ENCODE data around the gene TRPM2. TPM values are rescaled to one million over a fixed set of nuclear protein-coding genes. Genes with fewer than 3 reads are reported as not detected.

Gene TRPM2
- total RNA-seq, 5 donors from 2014 or later (not counting 1 experiment from before 2014, with no cell fraction given): 1.2 to 8.6 (median 3.6) TPM

DNA sequence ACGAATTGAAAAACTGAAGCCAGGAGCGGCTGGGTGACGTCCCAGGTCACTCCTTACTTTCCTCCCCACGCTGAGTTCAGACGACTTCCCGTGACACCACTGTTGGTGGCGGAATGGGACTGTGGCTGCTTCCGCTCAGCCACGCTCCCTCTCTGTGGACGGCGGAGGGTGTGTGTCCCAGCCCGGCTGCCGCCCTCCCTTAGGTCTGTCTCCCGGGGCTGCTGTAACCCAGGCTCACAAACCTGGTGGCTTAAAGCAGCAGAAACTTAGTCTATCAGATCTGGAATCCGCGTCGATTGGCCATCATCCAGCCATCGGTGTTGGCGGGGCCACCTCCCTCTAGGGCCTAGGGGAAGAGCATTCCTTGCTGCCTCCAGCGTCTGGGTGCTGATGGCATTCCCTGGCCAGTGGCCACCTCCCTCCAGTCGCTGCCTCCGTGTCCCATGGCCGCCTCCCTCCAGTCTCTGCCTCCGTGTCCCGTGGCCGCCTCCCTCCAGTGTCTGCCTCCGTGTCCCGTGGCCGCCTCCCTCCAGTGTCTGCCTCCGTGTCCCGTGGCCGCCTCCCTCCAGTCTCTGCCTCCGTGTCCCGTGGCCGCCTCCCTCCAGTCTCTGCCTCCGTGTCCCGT, 17.5 kb downstream of the TRPM2 start:
- POLR2A ChIA-PET: no interaction called here

DNA sequence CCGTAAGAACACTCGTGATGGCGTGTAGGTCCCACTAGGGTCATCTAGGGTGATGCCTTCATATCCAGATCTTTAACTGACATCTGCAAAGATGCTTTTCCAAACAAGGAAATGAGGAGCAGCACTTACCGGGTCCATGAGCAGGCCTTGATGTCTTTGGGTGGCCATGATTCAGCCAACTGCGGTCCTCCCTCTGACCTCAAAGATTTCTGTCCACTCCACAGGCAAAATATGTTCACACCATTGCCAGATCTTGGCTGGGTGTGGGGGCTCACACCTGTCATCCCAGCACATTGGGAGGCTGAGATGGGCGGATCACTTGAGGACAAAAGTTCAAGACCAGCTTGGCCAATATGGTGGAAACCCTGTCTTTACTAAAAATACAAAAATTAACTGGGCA, 18.2 kb downstream of the TRPM2 start:
- no peak overlapping the region for H3K4me3 ChIP-seq (ENCODE audit: control insufficient read depth in 1 of 2, extremely low read depth in 1 of 2, low read length in 1 of 2)
- H3K36me3 Mint-ChIP-seq: no peaks in the 10 kb centered on the region
- H3K4me1 Mint-ChIP-seq: peaks cover 14 to 31% (median 23%) of the 10 kb centered on the region in 3 donors
- POLR2A ChIA-PET: no interaction called here
- ATAC-seq (replicated peaks in 1 of 4): no peak
- H3K4me3 Mint-ChIP-seq: no peak overlapping the region
- H3K9me3 ChIP-seq: no peaks in the 10 kb centered on the region
- H3K27me3 ChIP-seq (replicated peaks in 1 of 2; ENCODE audit: control insufficient read depth in 2 of 2, extremely low read depth in 1 of 2, insufficient read depth in 2 of 2, low read length in 1 of 2): peaks cover 0 to 12% of the 10 kb centered on the region in 2 experiments
- CTCF ChIA-PET: interaction anchor here in 1 of 2 donors (0.8 kb wide), 1 partner anchor 77 kb away, joined by 4 read pairs; no protein-coding TSS in a partner anchor
- peak in 1 of 35 experiments; percentile 2 for DNase-seq
- H3K36me3 ChIP-seq (ENCODE audit: control insufficient read depth in 2 of 2, extremely low read depth in 1 of 2, insufficient read depth in 1 of 2, low read length in 1 of 2): peaks cover 0 to 4% of the 10 kb centered on the region in 2 donors
- H3K9me3 Mint-ChIP-seq: no peaks in the 10 kb centered on the region
- H3K27me3 Mint-ChIP-seq: no peaks in the 10 kb centered on the region
- H3K27ac Mint-ChIP-seq: no peak overlapping the region
- H3K27ac ChIP-seq (ENCODE audit: low read length): no peak overlapping the region
- peaks cover 7 to 33% of the 10 kb centered on the region in 2 experiments for H3K4me1 ChIP-seq (ENCODE audit: control insufficient read depth in 1 of 2, extremely low read depth in 1 of 2, insufficient read depth in 2 of 2, low read length in 2 of 2)
- 89% methylated on average over 4 of the region's 6 CpGs for WGBS (ENCODE audit: insufficient coverage)

More for the DNA sequence above, 17.5 kb downstream of the TRPM2 start:
- H3K4me1 ChIP-seq (ENCODE audit: control insufficient read depth in 1 of 2, extremely low read depth in 1 of 2, insufficient read depth in 2 of 2, low read length in 2 of 2): peaks cover 7 to 26% of the 10 kb centered on the region in 2 experiments
- no peaks in the 10 kb centered on the region for H3K27me3 Mint-ChIP-seq
- H3K27ac ChIP-seq (ENCODE audit: low read length): no peak overlapping the region
- peak in 1 of 35 experiments; percentile 15 for DNase-seq
- H3K4me3 ChIP-seq (ENCODE audit: control insufficient read depth in 1 of 2, extremely low read depth in 1 of 2, low read length in 1 of 2): no peak overlapping the region
- no peaks in the 10 kb centered on the region for H3K36me3 Mint-ChIP-seq
- no peaks in the 10 kb centered on the region for H3K9me3 ChIP-seq
- H3K36me3 ChIP-seq (ENCODE audit: control insufficient read depth in 2 of 2, extremely low read depth in 1 of 2, insufficient read depth in 1 of 2, low read length in 1 of 2): peaks cover 0 to 4% of the 10 kb centered on the region in 2 donors
- H3K27me3 ChIP-seq (replicated peaks in 1 of 2; ENCODE audit: control insufficient read depth in 2 of 2, extremely low read depth in 1 of 2, insufficient read depth in 2 of 2, low read length in 1 of 2): peaks cover 0 to 6% of the 10 kb centered on the region in 2 experiments
- H3K27ac Mint-ChIP-seq: no peak overlapping the region
- CTCF ChIA-PET: no interaction called here
- ATAC-seq (replicated peaks in 1 of 4): no peak
- H3K4me1 Mint-ChIP-seq: peaks cover 13 to 24% (median 21%) of the 10 kb centered on the region in 3 donors
- 97% methylated on average over 26 of the region's 37 CpGs for WGBS (ENCODE audit: insufficient coverage)
- no peak overlapping the region for H3K4me3 Mint-ChIP-seq
- H3K9me3 Mint-ChIP-seq: no peaks in the 10 kb centered on the region

GRCh38 chr21:44372616-44373015, 19.2 kb downstream of the TRPM2 start:
- ATAC-seq (replicated peaks in 1 of 4) (no peak), DNase-seq (no peak)
- WGBS (ENCODE audit: insufficient coverage): 88% methylated on average over 5 of the region's 8 CpGs
- Mint-ChIP-seq H3K27ac (no peak overlapping the region), H3K36me3 (no peaks in the 10 kb centered on the region), H3K4me1 (peaks cover 14 to 31% (median 23%) of the 10 kb centered on the region in 3 donors), H3K27me3 (no peaks in the 10 kb centered on the region), H3K9me3 (no peaks in the 10 kb centered on the region), H3K4me3 (no peak overlapping the region)
- H3K27me3 ChIP-seq (replicated peaks in 1 of 2; ENCODE audit: control insufficient read depth in 2 of 2, extremely low read depth in 1 of 2, insufficient read depth in 2 of 2, low read length in 1 of 2): peaks cover 0 to 18% of the 10 kb centered on the region in 2 experiments
- H3K36me3 ChIP-seq (ENCODE audit: control insufficient read depth in 2 of 2, extremely low read depth in 1 of 2, insufficient read depth in 1 of 2, low read length in 1 of 2): no peaks in the 10 kb centered on the region
- no peaks in the 10 kb centered on the region for H3K9me3 ChIP-seq
- CTCF ChIA-PET: no interaction called here
- POLR2A ChIA-PET: no interaction called here
- H3K27ac ChIP-seq (ENCODE audit: low read length): no peak overlapping the region
- H3K4me3 ChIP-seq (ENCODE audit: control insufficient read depth in 1 of 2, extremely low read depth in 1 of 2, low read length in 1 of 2): no peak overlapping the region
- peaks cover 7 to 33% of the 10 kb centered on the region in 2 experiments for H3K4me1 ChIP-seq (ENCODE audit: control insufficient read depth in 1 of 2, extremely low read depth in 1 of 2, insufficient read depth in 2 of 2, low read length in 2 of 2)

DNA sequence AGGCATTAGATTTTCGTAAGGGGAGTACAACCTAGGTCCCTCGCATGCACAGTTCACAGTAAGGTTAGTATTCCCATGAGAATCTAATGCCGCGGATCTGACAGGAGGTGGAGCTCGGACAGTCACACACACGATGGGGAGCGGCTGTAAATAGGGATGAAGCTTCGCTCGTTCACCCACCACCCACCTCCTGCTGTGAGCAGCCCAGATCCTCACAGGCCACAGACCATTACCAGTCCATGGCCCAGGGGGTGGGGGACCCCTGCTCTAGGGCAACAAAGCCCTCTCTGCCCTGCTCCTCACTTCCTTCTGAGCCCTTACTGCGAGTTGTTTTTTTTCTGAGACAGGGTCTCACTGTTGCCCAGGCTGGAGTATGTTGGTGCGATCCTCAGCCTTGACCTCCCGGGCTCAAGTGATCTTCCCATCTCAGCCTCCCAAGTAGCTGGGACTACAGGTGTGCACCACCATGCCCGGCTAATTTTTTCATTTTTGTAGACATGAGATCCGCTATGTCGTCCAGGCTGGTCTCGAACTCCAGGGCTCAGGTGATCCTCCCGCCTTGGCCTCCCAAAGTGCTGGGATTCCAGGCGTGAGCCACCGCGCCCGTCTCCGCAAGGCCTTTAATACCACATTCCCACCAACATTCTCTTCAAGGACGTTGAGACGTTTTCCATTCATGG, 21.3 kb downstream of the TRPM2 start:
- CTCF ChIA-PET: no interaction called here
- Mint-ChIP-seq H3K4me3 (peak overlapping the region; percentile 1 to 59 (median 18)), H3K36me3 (peaks cover 4% of the 10 kb centered on the region), H3K27ac (peak overlapping the region in 1 of 2 donors; percentile 48), H3K27me3 (no peaks in the 10 kb centered on the region), H3K4me1 (peaks cover 14 to 31% (median 23%) of the 10 kb centered on the region in 3 donors), H3K9me3 (no peaks in the 10 kb centered on the region)
- Histone ChIP-seq H3K9me3 (no peaks in the 10 kb centered on the region), H3K27me3 (replicated peaks in 1 of 2; ENCODE audit: control insufficient read depth in 2 of 2, extremely low read depth in 1 of 2, insufficient read depth in 2 of 2, low read length in 1 of 2) (peaks cover 0 to 18% of the 10 kb centered on the region in 2 experiments), H3K27ac (ENCODE audit: low read length) (no peak overlapping the region), H3K4me1 (ENCODE audit: control insufficient read depth in 1 of 2, extremely low read depth in 1 of 2, insufficient read depth in 2 of 2, low read length in 2 of 2) (peaks cover 7 to 33% of the 10 kb centered on the region in 2 experiments), H3K36me3 (ENCODE audit: control insufficient read depth in 2 of 2, extremely low read depth in 1 of 2, insufficient read depth in 1 of 2, low read length in 1 of 2) (no peaks in the 10 kb centered on the region), H3K4me3 (ENCODE audit: control insufficient read depth in 1 of 2, extremely low read depth in 1 of 2, low read length in 1 of 2) (peak overlapping the region in 1 of 2 donors; percentile 12)
- DNase-seq (no peak), ATAC-seq (replicated peaks in 1 of 4) (no peak)
- POLR2A ChIA-PET: no interaction called here
- WGBS (ENCODE audit: insufficient coverage): 77% methylated on average over 17 of the region's 24 CpGs

DNA sequence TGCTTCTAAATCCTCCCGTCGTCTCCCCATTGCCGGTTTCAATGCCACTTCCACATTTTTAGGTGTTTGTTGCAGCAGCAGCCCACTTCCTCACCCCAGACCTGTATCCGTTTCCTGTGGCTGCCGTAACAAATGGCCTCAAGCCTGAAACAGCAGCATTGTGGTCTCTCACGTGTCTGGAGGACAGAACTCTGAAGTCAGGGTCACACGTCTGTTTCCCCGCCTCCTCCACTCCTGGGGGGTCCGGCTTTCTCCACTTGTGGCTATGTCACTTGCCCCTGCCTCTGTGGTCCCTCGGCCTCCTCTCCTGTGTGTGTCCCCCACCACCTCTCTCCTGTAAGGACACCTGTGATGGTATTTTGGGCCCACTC, 21.8 kb downstream of the TRPM2 start:
- Mint-ChIP-seq H3K27ac (peak overlapping the region in 1 of 2 donors; percentile 48), H3K27me3 (no peaks in the 10 kb centered on the region), H3K9me3 (no peaks in the 10 kb centered on the region), H3K36me3 (peaks cover 4% of the 10 kb centered on the region), H3K4me3 (peak overlapping the region; percentile 1 to 59 (median 18)), H3K4me1 (peaks cover 14 to 31% (median 23%) of the 10 kb centered on the region in 3 donors)
- Histone ChIP-seq H3K4me1 (ENCODE audit: control insufficient read depth in 1 of 2, extremely low read depth in 1 of 2, insufficient read depth in 2 of 2, low read length in 2 of 2) (peaks cover 7 to 33% of the 10 kb centered on the region in 2 experiments), H3K4me3 (ENCODE audit: control insufficient read depth in 1 of 2, extremely low read depth in 1 of 2, low read length in 1 of 2) (peak overlapping the region in 1 of 2 donors; percentile 12), H3K9me3 (no peaks in the 10 kb centered on the region), H3K36me3 (ENCODE audit: control insufficient read depth in 2 of 2, extremely low read depth in 1 of 2, insufficient read depth in 1 of 2, low read length in 1 of 2) (no peaks in the 10 kb centered on the region), H3K27me3 (replicated peaks in 1 of 2; ENCODE audit: control insufficient read depth in 2 of 2, extremely low read depth in 1 of 2, insufficient read depth in 2 of 2, low read length in 1 of 2) (peaks cover 0 to 18% of the 10 kb centered on the region in 2 experiments), H3K27ac (ENCODE audit: low read length) (no peak overlapping the region)
- CTCF ChIA-PET: interaction anchor here in 1 of 2 donors (1.0 kb wide), 1 partner anchor 101 kb away, joined by 3 read pairs; no protein-coding TSS in a partner anchor
- 8% methylated on average over 10 of the region's 10 CpGs for WGBS (ENCODE audit: insufficient coverage)
- DNase-seq: peak in 29 of 35 experiments; percentile 14 to 62 (median 34)
- ATAC-seq (replicated peaks in 1 of 4): peak; percentile 36 to 77 (median 58)
- POLR2A ChIA-PET: no interaction called here

DNA sequence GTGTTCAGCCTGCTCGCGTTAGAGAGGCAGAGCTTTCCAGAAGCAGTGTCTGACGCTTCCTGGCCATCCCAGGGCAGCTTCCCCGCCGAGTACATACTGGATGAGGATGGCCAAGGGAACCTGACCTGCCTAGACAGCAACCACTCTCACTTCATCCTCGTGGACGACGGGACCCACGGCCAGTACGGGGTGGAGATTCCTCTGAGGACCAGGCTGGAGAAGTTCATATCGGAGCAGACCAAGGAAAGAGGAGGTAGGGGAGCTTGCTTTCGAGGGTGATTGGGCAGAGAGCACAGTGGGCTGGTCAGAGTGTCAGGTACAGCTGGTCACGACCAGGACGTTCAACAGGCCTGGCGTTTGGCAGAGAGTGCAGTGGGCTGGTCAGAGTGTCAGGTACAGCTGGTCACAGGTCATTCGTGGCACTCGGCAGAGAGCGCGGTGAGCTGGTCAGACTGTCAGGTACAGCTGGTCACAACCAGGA, 22.4 kb downstream of the TRPM2 start:
- Histone ChIP-seq H3K4me1 (ENCODE audit: control insufficient read depth in 1 of 2, extremely low read depth in 1 of 2, insufficient read depth in 2 of 2, low read length in 2 of 2) (peaks cover 7 to 33% of the 10 kb centered on the region in 2 experiments), H3K36me3 (ENCODE audit: control insufficient read depth in 2 of 2, extremely low read depth in 1 of 2, insufficient read depth in 1 of 2, low read length in 1 of 2) (no peaks in the 10 kb centered on the region), H3K4me3 (ENCODE audit: control insufficient read depth in 1 of 2, extremely low read depth in 1 of 2, low read length in 1 of 2) (no peak overlapping the region), H3K27ac (ENCODE audit: low read length) (no peak overlapping the region), H3K9me3 (no peaks in the 10 kb centered on the region), H3K27me3 (replicated peaks in 1 of 2; ENCODE audit: control insufficient read depth in 2 of 2, extremely low read depth in 1 of 2, insufficient read depth in 2 of 2, low read length in 1 of 2) (peaks cover 0 to 18% of the 10 kb centered on the region in 2 experiments)
- H3K4me1 Mint-ChIP-seq: peaks cover 16 to 31% (median 23%) of the 10 kb centered on the region in 3 donors
- CTCF ChIA-PET: interaction anchor here in 1 of 2 donors (1.0 kb wide), 1 partner anchor 100 kb away, joined by 3 read pairs; no protein-coding TSS in a partner anchor
- peak overlapping the region in 1 of 3 donors; percentile 59 for H3K4me3 Mint-ChIP-seq
- H3K27ac Mint-ChIP-seq: no peak overlapping the region
- H3K27me3 Mint-ChIP-seq: no peaks in the 10 kb centered on the region
- no peaks in the 10 kb centered on the region for H3K9me3 Mint-ChIP-seq
- DNase-seq (no peak), ATAC-seq (replicated peaks in 1 of 4) (no peak)
- H3K36me3 Mint-ChIP-seq: peaks cover 4% of the 10 kb centered on the region
- POLR2A ChIA-PET: no interaction called here
- 88% methylated on average over 13 of the region's 19 CpGs for WGBS (ENCODE audit: insufficient coverage)
